ENCODE measurements around the gene FCRLA.

FCRLA gene

DNA sequence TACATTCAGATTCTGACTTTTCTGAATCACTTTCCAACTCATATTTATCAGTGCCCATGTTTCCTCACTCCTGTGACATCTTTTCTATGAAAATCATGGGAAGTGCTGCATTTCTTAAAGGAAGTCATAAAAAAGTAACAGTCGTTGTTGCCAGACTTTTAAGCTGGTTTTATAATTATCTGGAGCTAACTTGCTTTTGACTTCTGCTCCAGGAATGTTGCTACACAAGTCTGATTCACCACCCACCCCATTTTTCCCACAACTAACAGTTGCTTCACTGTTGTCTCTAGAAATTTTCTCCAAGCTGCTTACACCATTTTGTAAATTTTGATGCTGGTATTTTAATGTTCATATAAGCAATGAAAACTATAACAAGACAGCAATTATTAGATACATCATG, 26.5 kb downstream of the FCRLA start:
- DNase-seq: peak; percentile 72 to 89 (median 80)

DNA sequence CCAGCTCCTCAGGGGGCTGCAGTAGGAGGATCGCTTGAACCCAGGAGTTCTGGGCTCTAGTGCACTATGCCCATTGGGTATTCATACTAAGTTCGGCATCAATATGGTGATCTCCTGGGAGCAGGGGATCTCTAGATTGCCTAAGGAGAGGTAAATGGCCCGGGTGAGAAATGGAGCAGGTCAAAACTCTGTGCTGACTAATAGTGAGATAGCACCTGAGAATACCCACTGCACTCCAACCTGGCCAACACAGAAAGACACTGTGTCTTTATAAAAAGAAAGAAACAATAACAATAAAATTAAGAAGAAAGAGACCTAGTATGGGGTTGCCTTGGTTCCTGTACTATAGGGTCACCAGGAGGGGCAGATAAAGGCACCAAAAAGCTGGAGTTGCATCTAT, 28.8 kb downstream of the FCRLA start:
- DNase-seq: no peak

DNA sequence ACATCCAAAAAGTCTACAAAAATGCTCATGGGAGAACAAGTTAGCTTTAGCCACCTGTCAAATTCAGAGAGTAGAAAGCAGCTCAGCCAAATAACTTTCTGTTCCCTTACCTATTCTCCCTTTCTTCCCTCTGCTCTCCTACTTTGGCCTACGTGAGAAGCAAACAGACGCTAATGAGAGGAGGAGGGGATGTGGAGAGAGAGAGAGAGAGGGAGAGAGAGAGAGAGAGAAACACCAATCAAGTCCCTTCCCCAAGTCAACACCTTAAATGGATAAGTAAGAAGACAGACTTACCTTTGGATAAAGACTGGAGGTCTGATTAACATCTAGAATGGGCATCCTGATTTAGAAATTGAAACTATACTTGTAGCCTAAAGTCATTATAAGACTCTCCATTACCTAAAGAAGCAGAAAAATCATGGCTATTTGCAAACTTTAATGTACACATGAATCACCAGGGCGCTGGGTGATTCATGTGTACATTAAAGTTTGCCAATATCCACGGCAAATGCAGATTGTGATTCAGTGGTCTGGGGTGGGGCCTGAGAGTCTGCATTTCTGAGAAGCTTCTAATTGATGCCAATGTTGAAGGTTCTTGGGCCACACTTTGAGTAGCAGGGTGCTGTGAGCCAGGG, 29.4 kb downstream of the FCRLA start:
- peak in 2 of 4 experiments; percentile 18 to 35 for DNase-seq

DNA sequence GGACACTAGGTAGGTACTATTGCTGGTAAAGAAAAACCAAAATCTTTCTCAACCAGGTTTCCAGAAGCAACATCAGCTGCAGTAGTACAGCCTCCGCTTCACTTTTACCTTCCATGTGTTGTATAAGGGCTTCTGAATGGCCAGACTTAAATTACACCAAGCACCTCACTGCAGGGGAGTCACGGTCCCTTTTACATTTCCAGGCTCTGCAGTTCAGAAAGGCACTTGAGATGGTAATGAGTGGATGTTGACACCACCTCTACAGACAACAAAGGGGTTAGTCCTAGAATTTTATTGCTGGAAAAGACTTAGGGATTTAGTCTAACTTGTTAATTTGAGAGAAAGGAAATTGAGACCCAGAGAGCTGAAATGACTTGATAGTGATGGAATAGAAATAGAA, 30.6 kb downstream of the FCRLA start:
- DNase-seq: no peak

DNA sequence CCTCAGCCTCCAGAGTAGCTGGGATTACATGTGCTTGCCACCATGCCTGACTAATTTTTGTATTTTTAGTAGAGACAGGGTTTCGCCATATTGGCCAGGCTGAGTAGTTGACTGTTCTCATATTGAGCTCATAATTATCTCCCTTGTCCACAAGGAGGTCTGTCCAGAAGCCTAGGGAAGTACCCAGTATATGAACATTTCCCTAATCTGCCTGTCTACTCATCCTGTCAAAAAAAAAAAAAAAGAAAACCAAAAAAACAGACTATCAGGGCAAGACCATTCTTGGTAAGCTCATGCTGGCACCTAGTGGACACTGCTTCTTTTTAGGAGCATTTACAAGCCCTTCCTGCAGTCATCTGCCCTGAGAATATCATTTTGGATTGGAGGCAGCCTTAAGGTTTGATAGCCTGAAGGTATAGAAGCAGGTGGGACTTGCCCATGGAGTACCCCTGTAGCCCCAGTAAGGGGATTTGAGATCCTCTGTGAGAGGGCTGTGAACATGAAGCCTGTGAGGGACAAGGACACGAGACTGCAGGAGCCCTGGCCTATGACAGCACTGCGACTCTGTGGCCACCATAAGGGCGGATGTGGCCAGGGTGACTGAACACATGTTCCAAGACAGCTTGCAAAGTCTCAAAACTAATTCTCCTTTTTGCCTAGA, 31.7 kb downstream of the FCRLA start:
- peak; percentile 85 to 96 (median 88) for DNase-seq

DNA sequence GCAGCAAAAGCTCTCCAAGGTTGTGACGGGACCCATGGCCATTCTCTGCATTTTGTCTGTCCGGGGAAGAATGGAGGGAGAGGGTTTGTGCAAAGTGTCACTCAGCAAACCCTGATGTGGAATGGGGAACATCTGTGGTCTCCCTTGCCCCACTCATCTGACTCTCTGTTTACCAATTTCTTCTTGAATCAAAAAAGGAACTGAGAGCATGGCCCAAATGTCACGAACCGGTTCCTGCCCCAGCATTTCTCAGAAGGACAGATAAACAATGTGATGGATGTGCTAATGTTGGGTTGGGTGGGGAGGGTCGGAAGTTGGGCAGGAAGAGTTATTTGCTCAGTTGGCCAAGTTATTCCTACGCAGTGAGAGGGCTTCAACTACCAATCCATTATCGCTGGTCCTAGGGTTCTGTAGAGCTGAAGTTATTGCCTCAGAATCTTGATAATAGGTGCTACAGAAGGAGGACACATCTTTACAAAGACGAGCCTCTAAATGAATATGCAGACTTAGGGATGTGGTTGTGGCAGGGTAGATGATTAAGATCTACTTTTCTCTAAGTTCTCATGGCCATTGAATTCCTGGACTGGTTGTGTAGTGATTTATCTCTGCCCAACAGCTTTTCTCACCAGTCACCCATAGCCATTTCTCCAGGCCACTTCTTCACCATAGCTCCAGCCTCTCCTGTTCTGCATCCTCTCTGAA, 33.0 kb downstream of the FCRLA start:
- peak; percentile 75 to 90 (median 84) for DNase-seq

DNA sequence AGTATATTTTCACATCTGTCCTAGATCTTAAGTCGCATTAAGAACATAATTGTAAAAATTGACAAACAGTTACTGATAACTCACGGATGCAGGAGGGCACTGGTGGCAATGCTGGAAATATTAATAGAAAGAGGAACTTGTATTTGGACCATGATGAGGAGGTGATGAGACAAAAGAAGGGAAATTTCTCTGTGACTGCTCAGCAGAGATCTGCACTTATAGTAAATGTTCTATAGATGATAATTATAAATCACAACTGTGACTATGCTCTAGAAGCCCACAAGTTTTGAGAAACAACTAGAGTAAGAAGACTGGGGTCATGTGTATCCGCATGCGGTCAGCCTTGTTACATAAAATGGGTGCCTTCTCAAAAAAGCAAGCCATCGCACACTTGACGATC, 33.9 kb downstream of the FCRLA start:
- DNase-seq: peak in 3 of 4 experiments; percentile 24 to 57 (median 53)

DNA sequence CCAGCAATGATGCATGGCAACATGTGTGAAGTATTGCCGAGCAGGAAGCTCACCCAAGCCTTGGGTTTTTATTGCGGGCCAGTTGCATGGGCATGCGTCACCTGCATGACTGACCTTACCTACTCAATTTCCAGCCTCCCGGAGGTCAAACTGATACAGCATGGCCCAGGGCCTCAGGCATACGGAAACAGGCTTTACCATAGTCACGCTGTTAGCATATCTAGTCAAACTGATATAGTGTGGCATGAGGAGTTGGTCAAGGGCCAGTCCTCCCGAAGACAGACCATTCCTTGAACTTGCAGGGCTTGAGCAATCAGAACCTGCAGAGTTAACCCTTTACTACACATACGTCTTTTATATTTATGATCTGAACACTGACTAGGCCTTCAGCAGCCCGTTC, 36.2 kb downstream of the FCRLA start:
- no peak for DNase-seq

DNA sequence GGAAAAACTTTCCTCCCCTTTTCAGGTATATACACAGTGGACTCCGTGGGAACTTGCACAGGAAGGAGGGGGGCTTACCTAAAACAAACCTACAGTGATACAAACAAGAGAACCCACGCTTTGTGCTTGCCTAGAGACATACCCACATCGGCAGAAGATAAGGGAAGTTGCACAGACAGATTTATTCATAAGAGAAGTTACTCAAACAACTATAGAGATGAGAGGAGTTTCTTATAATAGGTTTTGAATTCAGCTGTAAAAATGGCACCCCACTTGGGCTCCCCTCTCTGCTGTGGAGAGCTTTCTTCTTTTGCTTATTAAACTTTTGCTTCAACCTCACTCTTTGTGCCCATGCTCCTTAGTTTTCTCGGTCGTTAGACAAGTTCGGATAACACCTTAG, 40.8 kb downstream of the FCRLA start:
- DNase-seq: peak; percentile 31 to 77 (median 64)

DNA sequence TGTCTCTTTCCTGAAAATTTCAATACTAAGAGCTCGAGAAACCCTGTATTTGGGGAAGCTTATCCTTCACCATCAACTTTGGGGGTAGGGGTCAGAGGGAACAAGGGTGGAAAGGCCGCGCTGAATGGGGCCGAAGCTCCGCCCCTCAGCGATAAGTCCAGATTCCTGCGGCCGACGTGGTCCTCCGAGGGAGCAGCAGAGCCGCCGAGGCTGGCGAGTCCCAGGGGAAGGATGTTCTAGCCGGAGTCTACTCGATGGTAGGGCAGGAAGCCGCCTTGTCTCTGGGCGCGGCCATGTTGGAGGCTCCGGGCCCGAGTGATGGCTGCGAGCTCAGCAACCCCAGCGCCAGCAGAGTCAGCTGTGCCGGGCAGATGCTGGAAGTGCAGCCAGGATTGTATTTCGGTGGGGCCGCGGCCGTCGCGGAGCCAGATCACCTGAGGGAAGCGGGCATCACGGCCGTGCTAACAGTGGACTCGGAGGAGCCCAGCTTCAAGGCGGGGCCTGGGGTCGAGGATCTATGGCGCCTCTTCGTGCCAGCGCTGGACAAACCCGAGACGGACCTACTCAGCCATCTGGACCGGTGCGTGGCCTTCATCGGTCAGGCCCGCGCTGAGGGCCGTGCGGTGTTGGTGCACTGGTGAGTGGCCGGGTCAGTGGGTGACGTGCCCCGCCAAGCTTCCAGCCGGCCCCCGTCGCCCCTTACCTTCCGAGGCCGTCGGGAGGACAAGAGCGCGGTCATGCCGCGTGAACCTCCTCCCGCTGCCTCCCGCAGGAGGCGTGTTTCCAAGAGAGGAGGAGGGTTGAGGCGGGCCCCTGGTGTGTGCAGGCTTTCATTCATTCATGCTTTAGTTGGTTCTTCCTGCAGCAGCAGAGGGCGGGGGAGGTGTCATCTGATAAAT, 42.7 kb downstream of the FCRLA start, which contains the start of gene DUSP12:
Gene DUSP12 (plus strand): TSS at position 278 of the 899 bp plus-strand sequence. CDS start 16 bp downstream, at position 294.
- peak; percentile 92 to 97 (median 97) for DNase-seq

DNA sequence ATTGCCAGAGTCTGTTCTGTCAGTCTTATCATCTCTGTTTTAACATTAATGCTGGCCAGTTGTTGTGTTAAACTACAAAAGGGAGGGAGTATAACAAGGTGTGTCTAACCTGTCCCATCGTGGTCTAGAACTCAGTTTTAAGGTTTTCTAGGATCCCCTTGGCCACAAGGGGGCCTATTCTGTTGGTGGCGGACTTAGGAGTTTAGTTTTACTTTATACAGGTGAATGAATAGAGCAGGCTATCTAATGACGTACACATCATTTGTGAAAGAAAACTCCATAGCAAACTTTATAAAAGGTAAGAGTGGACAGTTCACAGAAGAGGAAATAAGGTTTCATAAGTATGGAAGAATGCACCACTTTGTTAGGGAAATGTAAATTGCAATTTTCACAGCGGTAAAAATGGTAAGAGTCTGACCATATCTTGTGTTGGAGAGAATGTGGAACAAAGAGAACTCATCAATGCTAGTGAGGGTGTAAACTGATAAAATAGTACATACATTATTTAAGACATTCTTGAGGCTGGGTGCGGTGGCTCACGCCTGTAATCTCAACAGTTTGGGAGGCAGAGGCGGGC, 56.6 kb downstream of the FCRLA start:
- DNase-seq: peak in 2 of 4 experiments; percentile 26 to 35

Measured in suppressor macrophage (primary cell).